SK-N-MC (cell line): ENCODE data around the gene ANGPTL2.

Source experiments
- EZH2 ChIP-seq: fragments of 200-600 bp; sonication (generic); IDR thresholded peaks from one replicate; pipeline ENCODE4 v1.6.1; 2017; ENCODE audit warnings: antibody characterized with exemption
- POLR2AphosphoS5 ChIP-seq: IDR thresholded peaks from 2 replicates; pipeline ENCODE4 v1.6.1; 2012; ENCODE audit warnings: mild to moderate bottlenecking, low read depth, low read length, borderline replicate concordance

DNA sequence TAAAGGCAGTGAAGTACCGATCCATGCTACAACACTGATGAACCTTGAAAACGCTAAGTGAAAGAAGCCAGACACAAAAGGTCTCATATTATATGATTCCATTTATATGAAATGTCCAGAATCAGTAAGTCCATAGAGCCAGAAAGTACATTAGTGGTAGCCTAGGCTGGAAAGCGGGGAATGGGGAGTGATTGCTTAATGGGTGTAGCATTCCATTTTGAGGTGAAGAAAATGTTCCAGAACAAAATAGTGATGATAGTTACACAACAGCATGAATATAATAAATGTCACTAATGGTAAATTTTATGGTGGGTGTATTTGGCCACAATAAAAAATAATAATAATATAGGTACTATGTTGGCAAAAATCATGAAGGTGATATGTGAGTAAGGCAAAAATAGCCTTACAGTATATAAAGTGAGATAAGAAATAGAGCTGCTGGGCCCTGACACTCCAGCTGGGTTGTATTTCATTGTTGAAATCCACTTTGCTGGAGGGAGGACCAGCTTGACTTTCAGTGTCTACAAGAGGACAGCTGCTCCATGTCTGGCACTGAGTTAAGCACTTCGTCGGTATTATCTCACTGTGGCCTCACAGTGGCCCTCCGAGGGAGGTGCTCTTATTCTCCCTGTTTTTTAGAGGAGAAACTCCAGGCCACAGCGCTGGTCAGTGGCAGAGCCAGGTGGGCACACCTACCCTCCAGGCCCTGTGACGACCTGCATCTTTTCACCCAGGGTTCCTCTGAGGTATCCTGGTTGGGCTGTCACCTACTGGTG is 22.4 kb upstream of the ANGPTL2 start:
- TF ChIP-seq EZH2 (no peak), POLR2AphosphoS5 (no peak)
